K562 (cell line): ENCODE data around the gene CRCP. TPM values are rescaled to one million over a fixed set of nuclear protein-coding genes. Genes with fewer than 3 reads are reported as not detected.

Source experiments
- CBX5 ChIP-seq: IDR thresholded peaks from 2 replicates; pipeline ENCODE4 v1.6.1; 2014; ENCODE audit warnings: low read depth, borderline replicate concordance
- CHAMP1 ChIP-seq: fragments of 450-650 bp; IDR thresholded peaks from 2 replicates; pipeline ENCODE4 v1.6.1; 2016; ENCODE audit warnings: mild to moderate bottlenecking
- UBTF ChIP-seq, 2 experiments: IDR thresholded peaks; 2 replicates each; pipeline ENCODE4 v1.6.1; 2012; ENCODE audit warnings: improper control_type of control experiment in 2 of 2, low read depth in 2 of 2, low read length in 2 of 2, borderline replicate concordance in 1 of 2
- ZBTB17 ChIP-seq: fragments of 450-650 bp; formaldehyde crosslinking; IDR thresholded peaks from 2 replicates; pipeline ENCODE4 v1.4.0; 2020; ENCODE audit warnings: mild to moderate bottlenecking
- ZC3H4 ChIP-seq: sonication (generic); formaldehyde crosslinking; IDR thresholded peaks from 2 replicates; pipeline ENCODE4 v1.9.0; 2021; ENCODE audit warnings: missing genetic modification reagents, borderline replicate concordance
- ZNF3 ChIP-seq: fragments of 250-450 bp; sonication (Bioruptor Pico); IDR thresholded peaks from 2 replicates; pipeline ENCODE4 v1.5.0; 2021; ENCODE audit warnings: mild to moderate bottlenecking, moderate library complexity
- polyA plus RNA-seq, 8 experiments: library from polyadenylated mRNA; depleted of rRNA in 4 of 8; stranded (reverse) in 5 of 8; unstranded in 3 of 8; fragments of >200 nt; fragmentation: Nextera tagmentation in 2 of 8; fragmentation: Illumina TruSeq in 1 of 8; extraction: Ambion mirVana in 2 of 8; extraction: Trizol in 1 of 8; gene quantifications; 2 replicates each; pipeline versions ENCODE4 v1.2.1 to v1.2.3, GENCODE V29; 2011 to 2014; ENCODE audit warnings: inconsistent platforms in 1 of 8, missing spikeins in 1 of 8
- total RNA-seq, 7 experiments: library from RNA; depleted of rRNA in 6 of 7; stranded (reverse); fragments of >200 nt in 6 of 7; fragmentation: Illumina TruSeq in 2 of 7; extraction: Trizol in 2 of 7; gene quantifications; 2 replicates each; pipeline versions ENCODE4 v1.2.1 to v1.2.3, GENCODE V29; 2011 to 2021; ENCODE audit warnings: low replicate concordance in 1 of 7

The CRCP gene
- total and polyA plus RNA-seq, 9 of the 15 experiments (the other 6 are each of a cell fraction or from before 2014, with no cell fraction given): 22.1 to 58.3 (median 43.4) TPM

GRCh38 chr7:66142996-66143395 lies 28.3 kb downstream of the CRCP start (continued):
- TF ChIP-seq CBX5 (no peak), CHAMP1 (no peak), UBTF (IDR thresholded peaks at IDR 0.05; ENCODE audit: borderline replicate concordance in 1 of 2, low read depth in 2 of 2, low read length in 2 of 2) (no peak), ZNF3 (CRISPR knock-in tag) (no peak), ZBTB17 (CRISPR knock-in tag) (no peak), ZC3H4 (CRISPR knock-in tag) (no peak)
